Mesothelial cell of epicardium (in vitro differentiated cells): ENCODE measurements around the gene PIP5K1C. TPM values are rescaled to one million over a fixed set of nuclear protein-coding genes. Genes with fewer than 3 reads are reported as not detected.

Source experiments
- DNase-seq, 2 experiments: peaks; one replicate each; pipeline ENCODE4 v3.0.0; 2021; ENCODE audit warnings: low spot score in 2 of 2; ENCODE audit not compliant: unreplicated experiment in 2 of 2
- H3K27ac Mint-ChIP-seq: 2 replicates; pipeline ENCODE4 v1.8.0; 2021; ENCODE audit warnings: mixed read lengths
- H3K27me3 Mint-ChIP-seq: 2 replicates; pipeline ENCODE4 v1.8.0; 2021; ENCODE audit warnings: low read depth, mixed read lengths
- H3K36me3 Mint-ChIP-seq: 2 replicates; pipeline ENCODE4 v1.8.0; 2021; ENCODE audit warnings: mixed read lengths
- H3K4me1 Mint-ChIP-seq: 2 replicates; pipeline ENCODE4 v1.8.0; 2021; ENCODE audit warnings: mixed read lengths
- H3K4me3 Mint-ChIP-seq: 2 replicates; pipeline ENCODE4 v1.8.0; 2021; ENCODE audit warnings: mild to moderate bottlenecking, moderate library complexity, mixed read lengths
- H3K9me3 Mint-ChIP-seq: 2 replicates; pipeline ENCODE4 v1.8.0; 2021; ENCODE audit warnings: mixed read lengths
- CTCF ChIP-seq: fragments of 200-600 bp; sonication (generic); IDR thresholded peaks from one replicate; pipeline ENCODE4 v1.5.0; 2021; ENCODE audit warnings: antibody characterized with exemption; ENCODE audit not compliant: unreplicated experiment
- total RNA-seq: library from RNA; stranded (reverse); gene quantifications from 3 replicates; pipeline ENCODE4 v1.2.1, GENCODE V29; 2021

Gene PIP5K1C
- total RNA-seq, 1 donor from 2014 or later, result 45.7 TPM

DNA sequence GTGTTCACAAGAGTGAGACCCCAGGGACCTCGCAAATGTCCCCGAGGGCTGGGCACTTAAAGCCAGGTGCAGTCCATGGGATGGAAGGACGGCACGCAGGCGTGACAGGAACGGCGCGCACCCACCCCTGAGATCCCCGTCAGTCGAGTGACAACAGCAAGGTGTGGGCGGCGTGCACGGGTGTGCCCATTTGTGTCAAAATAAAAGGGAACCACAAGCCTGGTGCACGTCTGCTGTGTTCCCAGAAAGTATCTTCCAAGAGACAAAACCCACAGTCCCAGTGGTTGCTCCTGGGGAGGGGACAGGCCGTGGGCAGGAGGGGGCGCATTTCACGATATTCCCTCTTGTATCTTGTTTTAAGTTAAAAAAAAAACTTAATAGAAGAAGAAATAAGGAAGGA lies 58.0 kb downstream of the PIP5K1C start:
- Mint-ChIP-seq H3K27me3 (no peaks in the 10 kb centered on the region), H3K4me3 (no peak overlapping the region), H3K4me1 (no peaks in the 10 kb centered on the region), H3K27ac (no peak overlapping the region), H3K36me3 (peaks cover 12% of the 10 kb centered on the region), H3K9me3 (no peaks in the 10 kb centered on the region)
- no peak for DNase-seq
- TF ChIP-seq CTCF, result no peak

GRCh38 chr19:3641515-3642269 lies 58.6 kb downstream of the PIP5K1C start:
- Mint-ChIP-seq H3K4me1 (no peaks in the 10 kb centered on the region), H3K27me3 (no peaks in the 10 kb centered on the region)
- TF ChIP-seq CTCF, result no peak

DNA sequence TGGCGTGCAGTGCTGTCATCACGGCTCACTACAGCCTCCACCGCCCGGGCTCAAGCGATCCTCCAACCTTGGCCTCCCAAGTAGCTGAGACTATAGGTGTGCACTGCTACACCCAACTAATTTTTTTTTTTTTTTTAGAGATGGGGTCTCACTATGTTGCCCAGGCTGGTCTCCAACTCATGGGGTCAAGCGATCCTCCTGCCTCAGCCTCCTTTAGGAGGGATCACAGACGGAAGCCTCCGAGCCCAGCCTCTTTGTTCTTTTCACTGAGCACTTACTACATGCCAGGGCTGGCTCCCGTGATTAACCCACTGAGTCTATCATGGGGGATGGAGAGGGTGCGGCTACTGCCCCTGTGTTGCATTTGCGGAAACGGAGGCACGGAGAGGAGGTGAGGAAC lies 60.8 kb downstream of the PIP5K1C start:
- Mint-ChIP-seq H3K36me3 (peaks cover 12% of the 10 kb centered on the region), H3K27me3 (no peaks in the 10 kb centered on the region), H3K27ac (no peak overlapping the region), H3K4me3 (no peak overlapping the region), H3K9me3 (no peaks in the 10 kb centered on the region), H3K4me1 (no peaks in the 10 kb centered on the region)
- no peak for DNase-seq
- TF ChIP-seq CTCF, result no peak

More at GRCh38 chr19:3641515-3642269, 58.6 kb downstream of the PIP5K1C start:
- Mint-ChIP-seq H3K36me3 (peaks cover 12% of the 10 kb centered on the region), H3K4me3 (no peak overlapping the region), H3K9me3 (no peaks in the 10 kb centered on the region), H3K27ac (no peak overlapping the region)
- DNase-seq, result no peak

- Mint-ChIP-seq H3K4me3 (no peak overlapping the region), H3K27me3 (no peaks in the 10 kb centered on the region), H3K9me3 (no peaks in the 10 kb centered on the region), H3K4me1 (no peaks in the 10 kb centered on the region), H3K36me3 (peaks cover 12% of the 10 kb centered on the region), H3K27ac (no peak overlapping the region)
- DNase-seq, result no peak
- TF ChIP-seq CTCF, result no peak
Observed at GRCh38 chr19:3638208-3639193, 61.8 kb downstream of the PIP5K1C start.

- Mint-ChIP-seq H3K27me3 (no peaks in the 10 kb centered on the region), H3K9me3 (no peaks in the 10 kb centered on the region), H3K27ac (no peak overlapping the region), H3K4me3 (no peak overlapping the region), H3K4me1 (no peaks in the 10 kb centered on the region), H3K36me3 (peaks cover 10% of the 10 kb centered on the region)
- no peak for DNase-seq
- TF ChIP-seq CTCF, result no peak
Observed at GRCh38 chr19:3637621-3638020, 62.6 kb downstream of the PIP5K1C start.
